GM21528 (cell line): ENCODE measurements around the gene PLA2G2A.
"Not testable (repeated sequence)": the region's sequence is repeated elsewhere in the genome, so short reads cannot be mapped to it uniquely, and the experiment has no call there.

Experiments
- ATAC-seq: cut with Tn5 transposase; IDR thresholded peaks from one replicate; pipeline ENCODE4 v1.9.1; 2021; ENCODE audit warnings: mild to moderate bottlenecking, moderate library complexity; ENCODE audit not compliant: unreplicated experiment, low FRiP score

PLA2G2A gene

GRCh38 chr1:19934336-19934735 is 45.1 kb downstream of the PLA2G2A start:
- no peak for ATAC-seq

DNA sequence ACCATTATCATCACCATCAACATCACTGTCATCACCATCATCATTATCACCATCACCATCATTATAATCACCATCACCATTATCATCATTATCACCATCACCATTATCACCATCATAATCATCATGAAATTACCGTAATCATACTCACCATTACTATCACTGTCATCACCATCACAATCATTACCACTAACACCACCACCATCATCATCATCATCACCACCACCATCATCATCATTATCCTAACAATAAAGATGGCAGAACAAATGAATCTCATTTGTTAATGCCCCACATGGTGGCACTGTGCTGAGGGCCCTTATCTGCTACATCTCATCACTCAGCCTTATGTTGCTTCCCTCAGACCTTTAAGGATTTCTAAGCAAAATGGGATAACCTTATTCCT is 46.6 kb downstream of the PLA2G2A start:
- no peak for ATAC-seq

- ATAC-seq, result not testable (repeated sequence)
Observed at GRCh38 chr1:19927130-19927421, 52.3 kb downstream of the PLA2G2A start.

- no peak for ATAC-seq
Observed at GRCh38 chr1:19926296-19927129, 52.9 kb downstream of the PLA2G2A start.
